Measurements from ENCODE around the gene RNF17. TPM values are rescaled to one million over a fixed set of nuclear protein-coding genes. Genes with fewer than 3 reads are reported as not detected.

RNF17 gene
- total and polyA plus RNA-seq, 10 of the 15 experiments (the other 5 are each of a cell fraction or from before 2014, with no cell fraction given): not detected

DNA sequence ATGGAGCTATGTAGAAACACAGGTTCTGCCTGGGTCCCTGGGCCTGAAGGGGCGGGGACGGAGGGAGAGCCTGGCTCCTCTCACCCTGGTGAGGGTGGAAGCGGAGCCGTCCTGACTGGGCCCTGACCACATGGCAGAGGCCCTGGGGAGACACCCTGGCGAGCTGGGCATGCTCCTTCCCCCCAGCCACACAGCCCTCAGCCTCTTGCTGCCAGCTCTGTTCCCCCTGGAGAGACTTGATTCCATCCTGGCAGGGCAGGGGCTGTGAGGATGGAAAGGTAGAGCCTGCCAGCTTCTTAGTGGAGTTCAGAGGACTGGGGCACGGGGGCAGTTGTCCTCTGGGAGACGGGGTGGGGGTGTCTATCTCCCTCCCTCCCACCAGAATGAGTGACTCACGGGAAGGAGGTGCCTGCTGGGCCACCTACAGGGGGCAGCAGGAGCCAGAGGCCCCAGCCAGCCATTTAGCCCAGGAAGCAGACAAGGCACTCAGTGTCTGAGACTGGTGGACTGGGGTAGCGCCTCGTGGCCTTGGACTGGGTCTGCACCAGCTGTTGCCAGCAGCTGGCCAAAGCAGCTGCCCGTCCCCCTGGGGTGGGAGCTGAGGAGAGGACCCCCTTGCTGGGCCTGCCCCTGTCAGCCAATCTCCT is 22.8 kb upstream of the RNF17 start:
- in situ Hi-C loops (cut with MboI) (no loop called here), intact Hi-C loops (cut with micrococcal nuclease; ENCODE audit: unreplicated experiment) (loop anchor here (1.0 to 10.0 kb wide), 2 partner anchors 227 to 254 kb away; no protein-coding TSS in a partner anchor)
- Histone ChIP-seq H3K27ac (ENCODE audit: control insufficient read depth, insufficient read depth) (no peak overlapping the region), H3K27me3 (replicated peaks in 1 of 2; ENCODE audit: control insufficient read depth in 2 of 2, insufficient read depth in 2 of 2, low read length in 1 of 2) (peaks cover 0 to 8% of the 10 kb centered on the region in 2 experiments; a peak in 2 of 4 replicates), H3K4me2 (ENCODE audit: control insufficient read depth, insufficient read depth) (no peak overlapping the region), H3K4me3 (no peak overlapping the region), H3K79me2 (ENCODE audit: control insufficient read depth, insufficient read depth, low read length) (no peaks in the 10 kb centered on the region), H2AFZ (ENCODE audit: control insufficient read depth, low read depth, low read length) (no peak overlapping the region), H3K9ac (ENCODE audit: control insufficient read depth, insufficient read depth, low read length) (no peak overlapping the region), H3K4me1 (ENCODE audit: control insufficient read depth, insufficient read depth, low read length) (no peaks in the 10 kb centered on the region), H3K36me3 (ENCODE audit: control insufficient read depth in 2 of 2, insufficient read depth in 2 of 2, low read length in 1 of 2) (no peaks in the 10 kb centered on the region), H3K9me3 (replicated peaks; ENCODE audit: control insufficient read depth, insufficient read depth, low read length) (no peaks in the 10 kb centered on the region), H4K20me1 (ENCODE audit: control insufficient read depth, insufficient read depth) (no peaks in the 10 kb centered on the region)
- RAD21 ChIA-PET (ENCODE audit: unreplicated experiment): interaction anchor here (1.2 to 2.1 kb wide), 2 partner anchors 14 to 228 kb away, joined by 5 to 6 read pairs; no protein-coding TSS in a partner anchor
- BruUV-seq (replicated peaks): no TSS peak
- POLR2A ChIA-PET: no interaction called here
- ATAC-seq: peak; percentile 78
- FAIRE-seq: no peak
- no peak for TF ChIP-seq CHD1 (IDR thresholded peaks at IDR 0.05; ENCODE audit: low read depth, low read length)
- TF ChIP-seq SUZ12 (IDR thresholded peaks at IDR 0.05; ENCODE audit: unreplicated experiment): no peak
- peak; percentile 60 for TF ChIP-seq RAD21 (IDR thresholded peaks at IDR 0.05; ENCODE audit: insufficient read depth, low read depth, low read length)
- no peak for TF ChIP-seq TBL1XR1 (IDR thresholded peaks at IDR 0.05; ENCODE audit: low read depth, low read length)
- no peak for TF ChIP-seq CBFB (IDR thresholded peaks at IDR 0.05; ENCODE audit: low read depth)
- TF ChIP-seq, protein P1, sequence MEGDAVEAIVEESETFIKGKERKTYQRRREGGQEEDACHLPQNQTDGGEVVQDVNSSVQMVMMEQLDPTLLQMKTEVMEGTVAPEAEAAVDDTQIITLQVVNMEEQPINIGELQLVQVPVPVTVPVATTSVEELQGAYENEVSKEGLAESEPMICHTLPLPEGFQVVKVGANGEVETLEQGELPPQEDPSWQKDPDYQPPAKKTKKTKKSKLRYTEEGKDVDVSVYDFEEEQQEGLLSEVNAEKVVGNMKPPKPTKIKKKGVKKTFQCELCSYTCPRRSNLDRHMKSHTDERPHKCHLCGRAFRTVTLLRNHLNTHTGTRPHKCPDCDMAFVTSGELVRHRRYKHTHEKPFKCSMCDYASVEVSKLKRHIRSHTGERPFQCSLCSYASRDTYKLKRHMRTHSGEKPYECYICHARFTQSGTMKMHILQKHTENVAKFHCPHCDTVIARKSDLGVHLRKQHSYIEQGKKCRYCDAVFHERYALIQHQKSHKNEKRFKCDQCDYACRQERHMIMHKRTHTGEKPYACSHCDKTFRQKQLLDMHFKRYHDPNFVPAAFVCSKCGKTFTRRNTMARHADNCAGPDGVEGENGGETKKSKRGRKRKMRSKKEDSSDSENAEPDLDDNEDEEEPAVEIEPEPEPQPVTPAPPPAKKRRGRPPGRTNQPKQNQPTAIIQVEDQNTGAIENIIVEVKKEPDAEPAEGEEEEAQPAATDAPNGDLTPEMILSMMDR (IDR thresholded peaks at IDR 0.05 in 2 of 3, conservative IDR thresholded peaks at IDR 0.05 in 1 of 3; ENCODE audit: control insufficient read depth in 2 of 3, extremely low read depth in 1 of 3, insufficient read depth in 1 of 3, low read depth in 3 of 3, low read length in 3 of 3): peak; percentile 44 to 57 (median 46); a peak in 5 of 6 replicates
- TF ChIP-seq, protein P2, sequence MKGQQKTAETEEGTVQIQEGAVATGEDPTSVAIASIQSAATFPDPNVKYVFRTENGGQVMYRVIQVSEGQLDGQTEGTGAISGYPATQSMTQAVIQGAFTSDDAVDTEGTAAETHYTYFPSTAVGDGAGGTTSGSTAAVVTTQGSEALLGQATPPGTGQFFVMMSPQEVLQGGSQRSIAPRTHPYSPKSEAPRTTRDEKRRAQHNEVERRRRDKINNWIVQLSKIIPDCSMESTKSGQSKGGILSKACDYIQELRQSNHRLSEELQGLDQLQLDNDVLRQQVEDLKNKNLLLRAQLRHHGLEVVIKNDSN (IDR thresholded peaks at IDR 0.05; ENCODE audit: borderline replicate concordance, extremely low read length, insufficient read depth, low read depth, low read length): no peak
- no peak for TF ChIP-seq MXI1 (IDR thresholded peaks at IDR 0.05; ENCODE audit: low read depth, low read length)
- no peak for TF ChIP-seq JUNB (IDR thresholded peaks at IDR 0.05)
- no peak for TF ChIP-seq PAX5 (IDR thresholded peaks at IDR 0.05; ENCODE audit: borderline replicate concordance, low read depth, low read length)
- peak; percentile 54 for TF ChIP-seq SMC3 (IDR thresholded peaks at IDR 0.05; ENCODE audit: borderline replicate concordance, low read length)
- TF ChIP-seq, protein P3, sequence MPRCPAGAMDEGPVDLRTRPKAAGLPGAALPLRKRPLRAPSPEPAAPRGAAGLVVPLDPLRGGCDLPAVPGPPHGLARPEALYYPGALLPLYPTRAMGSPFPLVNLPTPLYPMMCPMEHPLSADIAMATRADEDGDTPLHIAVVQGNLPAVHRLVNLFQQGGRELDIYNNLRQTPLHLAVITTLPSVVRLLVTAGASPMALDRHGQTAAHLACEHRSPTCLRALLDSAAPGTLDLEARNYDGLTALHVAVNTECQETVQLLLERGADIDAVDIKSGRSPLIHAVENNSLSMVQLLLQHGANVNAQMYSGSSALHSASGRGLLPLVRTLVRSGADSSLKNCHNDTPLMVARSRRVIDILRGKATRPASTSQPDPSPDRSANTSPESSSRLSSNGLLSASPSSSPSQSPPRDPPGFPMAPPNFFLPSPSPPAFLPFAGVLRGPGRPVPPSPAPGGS (IDR thresholded peaks at IDR 0.05; ENCODE audit: borderline replicate concordance, insufficient read depth, low read depth, low read length, poor library complexity, severe bottlenecking): no peak
- SMC1A ChIA-PET (ENCODE audit: uncharacterized antibody, unreplicated experiment): no interaction called here
- 18% methylated on average over 11 of the region's 11 CpGs for WGBS (ENCODE audit: insufficient coverage, insufficient replicate concordance, low lambda C conversion rate, missing lambda C conversion rate)
- no peak for DNase-seq (ENCODE audit: low read depth, low spot score)
- CTCF ChIA-PET: interaction anchor here (0.7 to 2.9 kb wide), 4 partner anchors 10 to 244 kb away, joined by 3 to 16 read pairs (median 6); no protein-coding TSS in a partner anchor

Measured in GM12878 (cell line).